Superior temporal gyrus (tissue), 1 donor: ENCODE results near the gene LAG3.

Experiments
- DNase-seq: peaks from one replicate; pipeline ENCODE4 v3.0.0-alpha.2; 2016; ENCODE audit errors: extremely low spot score

The LAG3 gene

GRCh38 chr12:6790496-6791150, 18.3 kb downstream of the LAG3 start:
- DNase-seq = no peak

DNA sequence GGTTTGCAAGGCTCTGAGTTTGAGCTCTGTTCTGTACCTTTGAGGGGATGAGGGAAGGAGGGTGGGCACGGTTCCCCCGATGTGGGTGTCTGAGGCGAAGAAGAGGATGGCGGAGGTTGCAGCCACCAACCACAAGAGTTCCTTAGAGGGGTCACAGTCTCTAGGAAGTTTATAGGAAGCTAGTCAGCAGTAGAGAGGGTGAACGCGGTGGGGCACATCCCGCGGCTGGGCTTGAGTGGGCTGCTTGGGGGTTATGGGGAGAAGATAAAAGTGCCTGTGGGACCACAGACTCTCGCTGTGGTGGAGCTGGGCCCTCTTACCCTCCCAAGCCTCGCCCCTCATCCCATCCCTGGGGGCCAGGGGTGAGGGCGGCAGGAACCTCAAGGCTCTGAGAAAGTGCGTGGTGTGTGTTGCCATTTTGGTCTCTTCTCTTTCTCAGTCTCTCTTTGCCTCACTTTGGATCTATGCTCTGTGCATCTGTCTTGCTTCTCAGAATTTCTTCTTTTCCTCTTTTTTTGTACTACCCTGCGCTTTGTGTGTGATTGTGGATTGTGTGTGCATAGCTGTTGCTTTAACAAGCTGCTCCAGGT, 19.7 kb downstream of the LAG3 start:
- DNase-seq = no peak

GRCh38 chr12:6792522-6793201, 20.3 kb downstream of the LAG3 start:
- DNase-seq = peak; percentile 46

- DNase-seq = no peak
Observed at GRCh38 chr12:6795088-6795487, 22.8 kb downstream of the LAG3 start.

GRCh38 chr12:6796576-6796975, 24.3 kb downstream of the LAG3 start:
- DNase-seq = no peak

- DNase-seq = no peak
Observed at GRCh38 chr12:6799147-6799546, 26.8 kb downstream of the LAG3 start.

GRCh38 chr12:6807170-6807569, 34.9 kb downstream of the LAG3 start:
- no peak for DNase-seq

GRCh38 chr12:6809056-6809455, 36.7 kb downstream of the LAG3 start:
- DNase-seq = no peak

DNA sequence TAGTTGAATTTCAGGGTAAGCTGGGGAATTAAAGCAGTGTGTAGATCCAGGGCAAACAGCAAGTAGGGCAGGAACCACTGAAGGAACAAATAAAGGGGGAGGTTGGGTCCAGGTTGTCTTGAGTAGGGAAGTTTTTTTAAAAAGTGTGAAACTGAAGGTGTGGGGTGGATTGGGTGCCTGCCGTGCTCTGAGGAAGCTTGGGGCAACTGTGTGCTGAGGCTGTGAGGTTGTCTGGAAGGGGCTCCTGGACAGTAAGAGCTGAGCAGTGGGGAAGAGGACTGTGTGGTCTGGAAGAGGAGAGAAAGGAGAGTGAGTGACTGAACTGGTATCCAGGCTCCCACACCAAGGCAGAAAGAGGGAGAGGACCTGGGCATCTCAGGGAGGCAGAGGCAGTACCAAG, 38.4 kb downstream of the LAG3 start:
- DNase-seq = no peak

DNA sequence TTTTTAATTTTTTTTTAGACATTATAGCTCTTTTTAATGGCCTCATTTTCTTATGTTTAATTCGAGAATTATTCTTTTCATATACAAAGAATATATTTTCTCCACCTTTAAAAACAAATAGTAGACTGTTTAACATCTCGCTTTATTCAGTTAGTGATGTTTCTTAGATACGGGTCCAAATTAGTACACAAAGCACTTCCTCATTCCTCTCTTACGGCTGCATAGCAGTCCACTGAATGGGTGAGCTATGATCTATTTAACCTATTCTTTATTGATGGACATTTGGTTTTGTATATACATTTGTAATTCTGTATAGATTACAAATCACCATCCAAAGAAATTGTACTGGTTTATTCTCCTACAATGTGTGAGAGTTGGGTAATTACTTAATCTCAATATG, 41.0 kb downstream of the LAG3 start:
- no peak for DNase-seq

- DNase-seq = no peak
Observed at GRCh38 chr12:6816598-6816997, 44.3 kb downstream of the LAG3 start.

DNA sequence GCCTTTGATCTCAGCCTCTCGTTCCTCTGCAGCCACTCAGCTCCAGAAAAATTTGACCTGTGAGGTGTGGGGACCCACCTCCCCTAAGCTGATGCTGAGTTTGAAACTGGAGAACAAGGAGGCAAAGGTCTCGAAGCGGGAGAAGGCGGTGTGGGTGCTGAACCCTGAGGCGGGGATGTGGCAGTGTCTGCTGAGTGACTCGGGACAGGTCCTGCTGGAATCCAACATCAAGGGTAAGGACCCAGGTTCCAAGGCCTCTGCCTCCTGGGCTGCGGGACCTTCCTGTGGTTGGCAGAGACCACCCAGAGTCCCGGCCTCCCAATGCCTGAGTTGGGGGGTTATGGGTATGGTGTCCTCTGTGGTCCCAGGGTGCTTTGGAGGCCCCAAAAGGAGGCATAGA, 44.8 kb downstream of the LAG3 start:
- DNase-seq = no peak

DNA sequence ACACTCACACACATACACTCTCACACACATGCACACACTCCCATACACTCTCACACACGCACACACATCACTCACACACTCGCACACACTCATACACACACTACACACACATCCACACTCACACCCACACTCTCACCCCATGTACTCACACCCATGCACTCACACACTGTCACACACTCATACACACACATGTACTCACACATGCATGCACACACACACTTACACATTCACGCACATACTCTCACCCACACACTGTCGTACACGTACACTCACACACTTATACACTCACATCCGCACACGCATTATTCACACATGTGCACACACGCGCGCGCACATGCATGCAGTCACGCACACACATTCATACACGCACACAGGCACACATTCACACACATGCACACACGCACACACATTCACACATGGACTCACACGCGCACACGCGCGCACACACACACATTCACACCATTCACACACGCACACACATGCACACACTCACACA, 45.4 kb downstream of the LAG3 start:
- no peak for DNase-seq

DNA sequence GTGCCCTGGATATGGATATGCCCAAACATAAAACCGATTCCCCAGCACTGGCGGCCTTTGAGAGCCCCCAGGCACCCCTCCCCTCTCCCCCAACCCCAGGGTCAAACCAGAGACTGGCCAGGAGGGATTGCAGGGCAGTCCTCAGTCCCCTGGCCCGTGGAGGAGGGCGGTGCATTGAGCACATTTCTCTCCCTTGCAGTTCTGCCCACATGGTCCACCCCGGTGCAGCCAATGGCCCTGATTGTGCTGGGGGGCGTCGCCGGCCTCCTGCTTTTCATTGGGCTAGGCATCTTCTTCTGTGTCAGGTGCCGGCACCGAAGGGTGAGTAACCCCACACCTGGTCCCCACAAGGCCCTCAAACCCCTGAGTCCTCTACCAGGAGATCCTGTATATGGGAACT, 45.9 kb downstream of the LAG3 start:
- DNase-seq = no peak

DNA sequence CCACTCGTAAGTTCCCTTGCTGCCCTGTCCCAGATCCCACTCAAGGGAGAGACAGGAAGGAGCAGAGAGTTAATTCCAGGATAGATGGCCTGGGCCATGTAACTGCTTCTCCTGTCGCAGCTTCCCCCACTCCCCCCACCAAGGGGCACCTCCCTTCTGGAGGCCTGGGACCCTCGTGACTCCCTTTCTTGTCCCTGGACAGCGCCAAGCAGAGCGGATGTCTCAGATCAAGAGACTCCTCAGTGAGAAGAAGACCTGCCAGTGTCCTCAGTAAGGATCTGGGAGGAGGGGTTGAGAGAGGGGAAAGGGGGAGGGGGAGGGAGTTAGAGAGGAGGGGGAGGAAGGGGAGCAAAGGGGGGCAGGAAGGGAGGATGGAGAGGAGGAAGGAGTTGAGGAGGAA, 46.3 kb downstream of the LAG3 start:
- no peak for DNase-seq

DNA sequence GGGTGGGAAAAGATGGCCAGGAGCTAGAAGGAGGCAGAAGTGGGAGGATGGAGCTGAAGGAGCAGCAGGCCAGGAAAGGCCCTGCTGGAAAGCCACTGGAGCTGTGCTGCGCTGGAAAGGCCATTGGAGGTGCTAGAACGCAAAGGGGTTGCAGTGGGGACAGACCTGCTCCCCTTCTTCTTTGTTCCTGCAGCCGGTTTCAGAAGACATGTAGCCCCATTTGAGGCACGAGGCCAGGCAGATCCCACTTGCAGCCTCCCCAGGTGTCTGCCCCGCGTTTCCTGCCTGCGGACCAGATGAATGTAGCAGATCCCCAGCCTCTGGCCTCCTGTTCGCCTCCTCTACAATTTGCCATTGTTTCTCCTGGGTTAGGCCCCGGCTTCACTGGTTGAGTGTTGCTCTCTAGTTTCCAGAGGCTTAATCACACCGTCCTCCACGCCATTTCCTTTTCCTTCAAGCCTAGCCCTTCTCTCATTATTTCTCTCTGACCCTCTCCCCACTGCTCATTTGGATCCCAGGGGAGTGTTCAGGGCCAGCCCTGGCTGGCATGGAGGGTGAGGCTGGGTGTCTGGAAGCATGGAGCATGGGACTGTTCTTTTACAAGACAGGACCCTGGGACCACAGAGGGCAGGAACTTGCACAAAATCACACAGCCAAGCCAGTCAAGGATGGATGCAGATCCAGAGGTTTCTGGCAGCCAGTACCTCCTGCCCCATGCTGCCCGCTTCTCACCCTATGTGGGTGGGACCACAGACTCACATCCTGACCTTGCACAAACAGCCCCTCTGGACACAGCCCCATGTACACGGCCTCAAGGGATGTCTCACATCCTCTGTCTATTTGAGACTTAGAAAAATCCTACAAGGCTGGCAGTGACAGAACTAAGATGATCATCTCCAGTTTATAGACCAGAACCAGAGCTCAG, 47.0 kb downstream of the LAG3 start:
- DNase-seq = no peak

DNA sequence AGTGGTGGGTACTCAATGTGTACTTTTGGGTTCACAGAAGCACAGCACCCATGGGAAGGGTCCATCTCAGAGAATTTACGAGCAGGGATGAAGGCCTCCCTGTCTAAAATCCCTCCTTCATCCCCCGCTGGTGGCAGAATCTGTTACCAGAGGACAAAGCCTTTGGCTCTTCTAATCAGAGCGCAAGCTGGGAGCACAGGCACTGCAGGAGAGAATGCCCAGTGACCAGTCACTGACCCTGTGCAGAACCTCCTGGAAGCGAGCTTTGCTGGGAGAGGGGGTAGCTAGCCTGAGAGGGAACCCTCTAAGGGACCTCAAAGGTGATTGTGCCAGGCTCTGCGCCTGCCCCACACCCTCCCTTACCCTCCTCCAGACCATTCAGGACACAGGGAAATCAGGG, 47.8 kb downstream of the LAG3 start:
- DNase-seq = no peak

DNA sequence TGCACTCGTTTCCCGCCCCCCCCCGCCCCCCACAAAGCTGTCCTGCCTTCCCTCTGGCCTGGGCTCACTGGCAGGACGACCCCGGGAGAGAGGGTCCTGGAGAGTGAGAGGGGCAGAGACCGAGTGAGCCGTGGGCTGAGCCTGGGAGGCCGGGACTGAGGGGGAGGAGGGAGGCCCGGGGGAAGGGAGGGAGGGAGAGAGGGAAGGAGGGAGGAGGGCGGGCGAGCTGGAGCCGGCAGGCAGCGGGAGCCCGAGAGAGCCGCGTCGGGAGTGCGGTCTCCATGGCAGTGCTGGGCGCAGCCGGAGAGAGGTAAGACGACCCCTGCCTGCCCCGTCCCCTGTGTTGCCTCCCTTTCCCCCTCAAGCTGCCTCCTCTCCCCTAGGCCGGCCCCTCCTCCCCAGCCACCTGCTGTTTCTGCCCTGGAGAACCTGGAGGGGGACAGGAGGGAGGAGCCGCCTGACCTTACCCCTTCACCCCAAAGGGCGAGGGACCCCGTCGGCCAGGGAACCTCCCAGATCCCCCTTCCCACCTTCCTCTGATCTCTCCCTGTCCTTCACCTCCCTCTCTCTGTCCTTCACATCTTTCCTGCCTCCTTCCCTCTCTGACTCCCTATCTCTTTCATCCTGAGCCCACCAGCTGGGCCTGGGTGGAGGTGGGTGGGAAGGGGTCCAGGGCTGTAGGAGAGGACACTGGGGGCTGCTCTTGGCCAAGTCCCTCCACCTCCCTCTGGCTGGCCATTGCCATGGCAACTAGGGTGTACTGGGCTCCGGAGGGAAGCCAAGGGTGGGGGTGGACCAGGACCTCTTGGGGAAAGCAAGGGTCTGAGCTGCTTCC, 49.5 kb downstream of the LAG3 start, which contains the start of gene GPR162:
GPR162 (plus strand) TSS at position 231 of the 835 bp plus-strand sequence. CDS start 2,078 bp downstream, outside the sequence.
- peak; percentile 14 for DNase-seq

DNA sequence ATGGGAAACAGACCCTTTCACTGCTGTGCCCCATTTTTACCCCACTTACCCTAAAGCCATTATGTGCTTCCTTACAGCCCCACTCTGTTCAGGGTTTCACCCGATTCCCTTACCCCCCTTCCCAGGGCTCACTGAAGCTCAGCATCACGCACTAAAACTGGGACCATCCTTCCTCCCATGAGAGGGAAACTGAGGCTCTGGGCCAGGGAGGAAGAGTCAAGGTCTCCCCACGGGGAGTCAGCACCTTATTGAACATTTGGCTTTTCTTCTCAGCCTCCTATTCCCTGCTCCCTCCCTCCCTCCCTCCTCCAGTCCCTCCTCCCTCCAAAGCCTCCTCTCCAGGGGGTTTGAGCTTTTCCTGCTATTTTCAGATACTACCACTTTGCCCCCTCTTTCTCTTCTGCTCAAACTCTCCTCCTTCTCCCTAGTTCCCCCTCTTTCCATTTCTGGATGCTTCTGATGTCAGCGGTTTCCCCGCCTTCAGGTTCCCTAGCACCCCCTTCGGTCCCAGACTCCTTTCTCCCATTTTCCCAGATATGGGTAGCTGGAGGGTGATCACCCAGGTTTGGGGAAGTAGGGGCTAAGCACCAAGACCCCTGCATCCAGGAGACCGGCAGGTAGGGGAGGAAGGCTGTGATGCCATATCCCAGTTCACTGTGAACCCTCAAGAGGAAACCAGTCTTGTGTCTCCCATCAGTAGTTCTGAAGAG, 50.3 kb downstream of the LAG3 start:
- DNase-seq = peak; percentile 23
